Type B pancreatic cell (in vitro differentiated cells): ENCODE data around the gene GIMD1. TPM values are rescaled to one million over a fixed set of nuclear protein-coding genes. Genes with fewer than 3 reads are reported as not detected.

Experiments used
- DNase-seq: peaks from one replicate; pipeline ENCODE4 v3.0.0; 2021; ENCODE audit warnings: mixed read lengths; ENCODE audit not compliant: unreplicated experiment; ENCODE audit errors: extremely low spot score
- H3K27ac Mint-ChIP-seq: 2 replicates; pipeline ENCODE4 v1.8.0; 2021; ENCODE audit warnings: mild to moderate bottlenecking, mixed read lengths
- H3K27me3 Mint-ChIP-seq: 2 replicates; pipeline ENCODE4 v1.8.0; 2021; ENCODE audit warnings: mixed read lengths
- H3K36me3 Mint-ChIP-seq: 2 replicates; pipeline ENCODE4 v1.8.0; 2021; ENCODE audit warnings: mixed read lengths
- H3K4me1 Mint-ChIP-seq: one replicate; pipeline ENCODE4 v1.8.0; 2021; ENCODE audit warnings: mixed read lengths; ENCODE audit not compliant: unreplicated experiment
- H3K4me3 Mint-ChIP-seq: 2 replicates; pipeline ENCODE4 v1.8.0; 2021; ENCODE audit warnings: mild to moderate bottlenecking, mixed read lengths
- H3K9me3 Mint-ChIP-seq: 2 replicates; pipeline ENCODE4 v1.8.0; 2021; ENCODE audit warnings: mixed read lengths
- CTCF ChIP-seq: fragments of 200-600 bp; sonication (generic); conservative IDR thresholded peaks from 2 replicates; pipeline ENCODE4 v1.5.0; 2021; ENCODE audit warnings: antibody characterized with exemption, mild to moderate bottlenecking
- total RNA-seq: library from RNA; stranded (reverse); gene quantifications from 2 replicates; pipeline ENCODE4 v1.2.1, GENCODE V29; 2021; ENCODE audit warnings: low replicate concordance

Gene GIMD1
- total RNA-seq, 1 donor from 2014 or later: not detected

- no peaks in the 10 kb centered on the region for H3K4me1 Mint-ChIP-seq
- H3K27ac Mint-ChIP-seq: no peak overlapping the region
- no peak for DNase-seq
- H3K9me3 Mint-ChIP-seq: no peaks in the 10 kb centered on the region
- TF ChIP-seq CTCF: no peak
- H3K36me3 Mint-ChIP-seq: no peaks in the 10 kb centered on the region
- no peak overlapping the region for H3K4me3 Mint-ChIP-seq
- H3K27me3 Mint-ChIP-seq: no peaks in the 10 kb centered on the region
Measured at GRCh38 chr4:106362086-106362825, 6.3 kb downstream of the GIMD1 start.

GRCh38 chr4:106358899-106359298 is 9.7 kb downstream of the GIMD1 start:
- H3K9me3 Mint-ChIP-seq: no peaks in the 10 kb centered on the region
- no peaks in the 10 kb centered on the region for H3K27me3 Mint-ChIP-seq
- no peaks in the 10 kb centered on the region for H3K4me1 Mint-ChIP-seq
- TF ChIP-seq CTCF: no peak
- no peaks in the 10 kb centered on the region for H3K36me3 Mint-ChIP-seq
- DNase-seq: no peak
- no peak overlapping the region for H3K27ac Mint-ChIP-seq
- no peak overlapping the region for H3K4me3 Mint-ChIP-seq

- Mint-ChIP-seq H3K4me1 (no peaks in the 10 kb centered on the region), H3K27ac (no peak overlapping the region), H3K27me3 (no peaks in the 10 kb centered on the region), H3K9me3 (no peaks in the 10 kb centered on the region), H3K4me3 (no peak overlapping the region), H3K36me3 (peaks cover 3% of the 10 kb centered on the region)
- no peak for DNase-seq
- no peak for TF ChIP-seq CTCF
Measured at GRCh38 chr4:106355193-106355592, 13.4 kb downstream of the GIMD1 start.

- Mint-ChIP-seq H3K9me3 (no peaks in the 10 kb centered on the region), H3K4me1 (no peaks in the 10 kb centered on the region), H3K36me3 (peaks cover 8% of the 10 kb centered on the region), H3K27ac (no peak overlapping the region), H3K4me3 (no peak overlapping the region), H3K27me3 (no peaks in the 10 kb centered on the region)
- no peak for DNase-seq
- no peak for TF ChIP-seq CTCF
Measured at GRCh38 chr4:106353786-106354185, 14.8 kb downstream of the GIMD1 start.

- no peak for DNase-seq
- Mint-ChIP-seq H3K36me3 (peaks cover 8% of the 10 kb centered on the region), H3K27me3 (no peaks in the 10 kb centered on the region), H3K9me3 (no peaks in the 10 kb centered on the region), H3K4me3 (no peak overlapping the region), H3K4me1 (no peaks in the 10 kb centered on the region), H3K27ac (no peak overlapping the region)
- TF ChIP-seq CTCF: no peak
Measured at GRCh38 chr4:106351016-106351415, 17.6 kb downstream of the GIMD1 start.

GRCh38 chr4:106347167-106347566 is 21.4 kb downstream of the GIMD1 start:
- no peak for TF ChIP-seq CTCF
- Mint-ChIP-seq H3K4me1 (peaks cover 5% of the 10 kb centered on the region), H3K9me3 (no peaks in the 10 kb centered on the region), H3K27ac (no peak overlapping the region), H3K27me3 (no peaks in the 10 kb centered on the region), H3K4me3 (no peak overlapping the region), H3K36me3 (peaks cover 15% of the 10 kb centered on the region)
- DNase-seq: no peak
